Gastroesophageal sphincter (tissue), 3 donors: ENCODE measurements around the gene LYZL6.

Experiments
- CTCF ChIP-seq, 4 experiments: fragments of 200-600 bp in 2 of 4; fragments of 450-650 bp in 2 of 4; sonication (generic) in 1 of 4; IDR thresholded peaks; one replicate each; pipeline ENCODE4 v1.5.1; 2017 to 2019; ENCODE audit warnings: antibody characterized with exemption in 4 of 4, mild to moderate bottlenecking in 2 of 4, moderate library complexity in 2 of 4
- EP300 ChIP-seq: sonication (generic); formaldehyde crosslinking; IDR thresholded peaks from one replicate; pipeline ENCODE4 v1.6.1; 2017; ENCODE audit warnings: antibody characterized with exemption, mild to moderate bottlenecking
- POLR2A ChIP-seq, 2 donors: fragments of 450-650 bp; IDR thresholded peaks; one replicate each; pipeline ENCODE4 v1.6.1; 2017; ENCODE audit warnings: antibody characterized with exemption in 2 of 2, mild to moderate bottlenecking in 2 of 2, moderate library complexity in 1 of 2
- POLR2AphosphoS5 ChIP-seq: sonication (generic); formaldehyde crosslinking; IDR thresholded peaks from one replicate; pipeline ENCODE4 v1.6.1; 2017; ENCODE audit warnings: antibody characterized with exemption

GRCh38 chr17:35953720-35954119 is 10.2 kb upstream of the LYZL6 start:
- TF ChIP-seq CTCF (IDR thresholded peaks at IDR 0.05) (no peak), POLR2AphosphoS5 (no peak), POLR2A (IDR thresholded peaks at IDR 0.05) (no peak), EP300 (no peak)
